ENCODE results near the gene CYP2A6. TPM values are rescaled to one million over a fixed set of nuclear protein-coding genes. Genes with fewer than 3 reads are reported as not detected.
"Not testable (repeated sequence)": the region's sequence is repeated elsewhere in the genome, so short reads cannot be mapped to it uniquely, and the experiment has no call there.

Gene CYP2A6
- total RNA-seq, 2 experiments from 2014 or later: not detected

DNA sequence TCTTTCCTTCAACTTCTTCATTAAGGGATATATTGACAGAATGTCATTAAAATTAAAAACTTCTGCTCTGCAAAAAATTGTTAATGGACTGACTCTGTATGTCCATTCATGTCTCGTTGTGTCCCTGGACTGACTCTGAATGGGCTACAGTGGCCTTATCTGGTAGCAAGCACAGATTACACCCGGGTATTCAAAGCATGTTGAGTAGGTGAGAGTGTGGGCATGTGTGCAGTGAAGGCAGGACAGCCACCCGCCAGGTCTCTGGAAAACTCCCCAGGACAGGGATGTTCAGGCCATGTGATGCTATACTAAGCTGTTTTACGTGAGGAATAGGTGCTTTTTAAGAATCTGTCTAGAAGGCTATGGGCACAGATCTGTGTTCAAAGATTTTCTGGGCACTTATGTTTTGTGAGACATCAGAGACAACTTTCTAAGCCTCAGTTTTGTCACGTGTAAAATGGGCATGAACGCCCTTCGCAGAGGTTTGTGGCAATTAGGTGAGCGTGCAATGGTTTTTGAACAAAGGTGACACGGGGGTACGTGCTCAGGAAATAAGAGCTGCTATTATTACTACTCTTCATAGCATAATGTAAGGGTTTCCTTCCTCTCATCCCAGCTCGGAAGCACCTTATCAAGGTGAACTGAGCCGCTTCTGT is 7.1 kb downstream of the CYP2A6 start:
- intact Hi-C loops (cut with DNase I, micrococcal nuclease): loop anchor here (1.0 to 10.0 kb wide), 3 partner anchors 32 to 302 kb away; no protein-coding TSS in a partner anchor

DNA sequence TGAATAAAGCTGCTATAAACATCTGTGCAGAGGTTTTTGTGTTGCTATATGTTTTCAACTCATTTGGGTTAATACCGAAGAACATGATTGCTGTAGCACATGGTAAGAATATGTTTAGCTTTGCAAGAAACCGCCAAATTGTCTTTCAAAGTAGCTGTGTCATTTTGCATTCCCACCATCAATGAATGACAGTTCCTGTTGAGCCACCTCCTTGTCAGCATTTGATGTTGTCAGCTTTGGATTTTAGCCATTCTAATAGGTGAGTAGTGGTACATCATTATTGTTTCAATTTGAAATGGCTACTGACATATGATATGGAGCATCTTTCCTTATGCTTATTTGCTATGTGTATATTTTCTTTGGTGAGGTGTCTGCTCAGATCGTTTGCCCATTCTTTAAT is 8.2 kb downstream of the CYP2A6 start:
- POLR2A ChIA-PET, ATAC-seq: not testable (repeated sequence)

More for the DNA sequence above, 7.1 kb downstream of the CYP2A6 start:
- Mint-ChIP-seq H3K4me3 (peak overlapping the region; percentile 27), H3K27me3 (peaks cover 14% of the 10 kb centered on the region), H3K27ac (peak overlapping the region; percentile 71), H3K4me1 (peaks cover 21% of the 10 kb centered on the region)
- DNase-seq; H3K9me3 Mint-ChIP-seq (ENCODE audit: low read depth); CTCF ChIA-PET; H3K36me3 Mint-ChIP-seq (ENCODE audit: low read depth): not testable (repeated sequence)
- POLR2A ChIA-PET: interaction anchor here (0.6 kb wide), 1 partner anchor 157 kb away, joined by 3 read pairs; no protein-coding TSS in a partner anchor
- ATAC-seq: peak; percentile 17

DNA sequence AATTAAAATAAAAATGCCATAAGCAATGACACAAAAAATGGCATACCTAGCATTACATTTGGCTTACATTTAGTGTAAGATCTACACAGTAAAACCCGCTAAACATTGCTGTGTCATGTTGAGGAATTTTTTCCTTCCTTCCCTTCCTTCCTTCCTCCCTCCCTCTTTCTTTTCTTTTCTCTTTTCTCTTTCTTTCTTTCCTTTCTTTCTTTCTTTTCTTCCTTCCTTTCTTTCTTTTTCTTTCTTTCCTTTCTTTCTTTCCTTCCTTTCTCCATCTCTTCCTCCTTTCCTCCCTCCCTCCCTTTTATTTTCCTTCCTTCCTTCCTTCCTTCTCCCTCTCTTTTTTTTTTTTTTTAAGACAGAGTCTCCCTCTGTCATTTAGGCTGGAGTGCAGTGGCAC is 11.8 kb downstream of the CYP2A6 start:
- H3K4me1 Mint-ChIP-seq; DNase-seq; intact Hi-C loops (cut with DNase I, micrococcal nuclease); ATAC-seq; H3K9me3 Mint-ChIP-seq (ENCODE audit: low read depth); H3K27me3 Mint-ChIP-seq; H3K4me3 Mint-ChIP-seq; POLR2A ChIA-PET; H3K27ac Mint-ChIP-seq; H3K36me3 Mint-ChIP-seq (ENCODE audit: low read depth): not testable (repeated sequence)
- CTCF ChIA-PET: interaction anchor here (1.2 kb wide), 1 partner anchor 282 kb away, joined by 3 read pairs; no protein-coding TSS in a partner anchor

More for the DNA sequence above, 8.2 kb downstream of the CYP2A6 start:
- H3K27ac Mint-ChIP-seq; CTCF ChIA-PET; DNase-seq; H3K9me3 Mint-ChIP-seq (ENCODE audit: low read depth); H3K4me3 Mint-ChIP-seq; H3K36me3 Mint-ChIP-seq (ENCODE audit: low read depth); H3K27me3 Mint-ChIP-seq: not testable (repeated sequence)
- H3K4me1 Mint-ChIP-seq: peaks cover 16% of the 10 kb centered on the region
- intact Hi-C loops (cut with DNase I, micrococcal nuclease): loop anchor here (5.0 to 10.0 kb wide), 2 partner anchors 35 to 303 kb away; no protein-coding TSS in a partner anchor

DNA sequence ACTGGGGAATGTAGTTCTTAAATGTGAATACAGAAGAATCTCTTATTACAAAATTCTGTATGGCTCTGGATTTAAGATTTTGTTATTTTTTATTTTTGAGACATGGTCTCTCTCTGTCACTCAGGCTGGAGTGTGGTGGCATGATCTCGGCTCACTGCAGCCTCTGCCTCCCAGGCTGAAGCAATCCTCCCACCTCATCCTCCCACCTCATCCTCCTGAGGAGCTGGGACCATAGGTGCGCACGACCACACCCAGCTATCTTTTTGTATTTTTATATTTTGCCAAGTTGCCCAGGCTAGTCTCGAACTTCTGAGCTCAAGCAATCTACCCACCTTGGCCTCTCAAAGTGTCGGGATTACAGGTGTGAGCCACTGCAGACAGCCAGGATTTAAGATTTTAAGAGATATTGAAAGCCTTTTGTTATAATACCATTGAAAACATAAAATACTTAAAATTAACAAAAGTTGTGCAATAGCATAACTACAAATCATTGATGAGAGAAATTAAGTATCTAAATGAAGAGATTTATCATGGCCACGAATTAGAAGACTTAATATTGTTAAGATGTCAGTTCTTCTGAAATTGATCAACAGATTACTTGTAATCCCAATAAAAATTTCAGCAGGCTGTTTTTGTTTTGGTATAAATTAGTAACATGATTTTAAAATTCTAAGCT is 13.4 kb downstream of the CYP2A6 start:
- DNase-seq: no peak
- CTCF ChIA-PET: interaction anchor here (0.6 to 1.2 kb wide), 5 partner anchors 18 to 283 kb away, joined by 3 read pairs; partner anchors contain the start of gene EGLN2
- POLR2A ChIA-PET: no interaction called here
- Mint-ChIP-seq H3K9me3 (ENCODE audit: low read depth) (no peaks in the 10 kb centered on the region), H3K27ac (no peak overlapping the region), H3K4me3 (no peak overlapping the region), H3K27me3 (no peaks in the 10 kb centered on the region), H3K36me3 (ENCODE audit: low read depth) (no peaks in the 10 kb centered on the region), H3K4me1 (peaks cover 13% of the 10 kb centered on the region)
- no peak for ATAC-seq
- intact Hi-C loops (cut with DNase I, micrococcal nuclease): no loop called here

DNA sequence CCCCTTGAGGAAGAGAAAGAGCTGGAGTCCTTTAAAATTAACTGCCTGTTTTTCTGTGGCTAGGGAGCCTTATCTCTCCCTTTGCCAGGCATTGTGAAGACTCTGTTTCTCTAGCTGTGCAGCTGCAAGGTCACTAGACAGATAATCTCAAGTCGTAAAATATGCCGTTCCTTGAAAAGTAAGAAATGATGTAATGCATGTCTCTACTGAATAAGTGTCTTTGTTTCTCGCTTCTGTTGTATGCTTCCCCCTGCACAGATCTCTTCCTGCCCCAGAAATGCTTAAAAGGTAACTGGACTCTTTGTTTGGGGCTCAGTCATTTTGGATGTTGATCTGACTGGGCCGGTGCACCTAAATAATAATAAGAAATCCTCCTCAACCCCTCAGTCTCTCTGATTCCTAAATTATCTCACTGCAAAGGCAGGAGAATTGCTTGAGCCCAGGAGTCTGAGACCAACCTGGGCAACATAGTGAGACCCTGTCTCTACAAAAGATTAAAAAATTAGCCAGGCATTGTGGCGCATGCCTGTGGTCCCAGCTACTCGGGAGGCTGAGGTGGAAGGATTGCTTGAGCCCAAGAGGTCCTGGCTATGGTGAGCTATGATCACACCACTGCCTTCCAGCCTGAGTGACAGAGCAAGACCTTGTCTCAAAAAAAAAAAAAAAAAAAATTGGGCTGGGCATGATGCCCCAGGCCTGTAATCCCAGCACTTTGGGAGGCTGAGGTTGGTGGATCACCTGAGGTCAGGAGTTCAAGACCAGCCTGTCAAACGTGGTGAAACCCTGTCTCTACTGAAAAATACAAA is 16.3 kb downstream of the CYP2A6 start:
- H3K9me3 Mint-ChIP-seq (ENCODE audit: low read depth); CTCF ChIA-PET; ATAC-seq; DNase-seq; H3K27me3 Mint-ChIP-seq; POLR2A ChIA-PET; intact Hi-C loops (cut with DNase I, micrococcal nuclease); H3K36me3 Mint-ChIP-seq (ENCODE audit: low read depth); H3K4me3 Mint-ChIP-seq: not testable (repeated sequence)
- H3K4me1 Mint-ChIP-seq: peaks cover 13% of the 10 kb centered on the region
- peak overlapping the region; percentile 73 for H3K27ac Mint-ChIP-seq

DNA sequence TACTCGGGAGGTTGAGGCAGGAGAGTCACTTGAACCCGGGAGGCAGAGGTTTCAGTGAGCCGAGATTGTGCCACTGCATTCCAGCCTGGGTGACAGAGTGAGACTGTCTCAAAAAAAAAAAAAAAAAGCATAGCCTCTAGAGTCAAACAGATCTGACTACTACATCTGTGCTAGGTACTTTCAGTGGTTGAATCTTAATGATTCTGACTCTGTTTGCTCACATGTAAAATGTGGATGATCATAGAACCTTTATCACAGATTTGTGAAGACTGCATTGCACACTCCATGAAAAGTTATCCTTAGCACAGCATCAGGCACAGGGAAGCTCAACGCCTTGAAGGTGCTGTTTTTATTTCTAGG is 17.8 kb downstream of the CYP2A6 start:
- DNase-seq; H3K4me3 Mint-ChIP-seq; POLR2A ChIA-PET; H3K9me3 Mint-ChIP-seq (ENCODE audit: low read depth); H3K27me3 Mint-ChIP-seq; H3K27ac Mint-ChIP-seq; H3K36me3 Mint-ChIP-seq (ENCODE audit: low read depth); intact Hi-C loops (cut with DNase I, micrococcal nuclease): not testable (repeated sequence)
- peak; percentile 53 for ATAC-seq
- CTCF ChIA-PET: interaction anchor here (0.6 to 0.8 kb wide), 2 partner anchors 75 to 150 kb away, joined by 3 to 5 read pairs; no protein-coding TSS in a partner anchor
- peaks cover 13% of the 10 kb centered on the region for H3K4me1 Mint-ChIP-seq

DNA sequence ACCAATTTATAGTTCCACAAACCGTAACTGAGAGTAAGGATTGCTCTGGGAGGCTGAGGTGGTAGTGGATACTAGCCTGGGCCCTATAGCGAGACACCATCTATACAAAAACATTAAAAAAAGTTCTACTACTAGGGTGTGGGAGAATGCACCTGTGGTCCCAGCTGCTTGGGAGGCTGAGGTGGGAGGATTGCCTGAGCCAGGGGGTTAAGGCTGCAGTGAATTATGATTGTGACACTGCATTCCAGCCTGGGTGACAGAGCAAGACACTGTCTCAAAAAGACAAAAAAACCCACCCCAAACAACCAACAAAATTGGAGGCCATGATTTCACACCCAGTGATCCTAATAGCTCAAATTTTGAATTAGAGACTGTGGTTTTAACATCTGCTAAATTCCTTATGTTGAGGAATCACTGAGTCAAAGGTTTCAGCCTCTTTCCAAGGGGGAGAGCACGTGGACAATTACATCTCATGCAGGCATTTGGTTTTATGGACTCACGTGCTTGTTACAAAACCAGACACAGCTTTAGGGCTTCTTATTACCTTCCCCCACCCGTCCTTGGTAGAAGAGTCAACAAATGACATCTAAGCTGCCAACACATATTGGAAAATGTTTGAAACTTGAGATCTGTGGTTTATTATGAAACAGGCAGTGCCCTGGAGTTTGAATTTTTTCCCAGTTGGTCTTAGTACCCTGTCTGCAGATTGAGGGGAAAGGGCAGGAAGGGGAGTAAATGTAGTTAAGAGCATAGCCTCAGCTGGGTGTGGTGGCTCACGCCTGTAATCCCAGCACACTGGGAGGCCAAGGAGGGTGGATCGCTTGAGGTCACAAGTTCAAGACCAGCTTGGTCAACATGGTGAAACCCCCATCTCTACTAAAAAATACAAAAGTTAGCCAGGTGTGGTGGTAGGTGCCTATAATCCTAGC is 18.5 kb downstream of the CYP2A6 start:
- ChIA-PET POLR2A (no interaction called here), CTCF (interaction anchor here (0.6 to 0.8 kb wide), 2 partner anchors 76 to 197 kb away, joined by 3 read pairs; no protein-coding TSS in a partner anchor)
- intact Hi-C loops (cut with DNase I, micrococcal nuclease): no loop called here
- DNase-seq (no peak), ATAC-seq (no peak)
- H3K27ac Mint-ChIP-seq: no peak overlapping the region
- peaks cover 19% of the 10 kb centered on the region for H3K4me1 Mint-ChIP-seq
- no peaks in the 10 kb centered on the region for H3K9me3 Mint-ChIP-seq (ENCODE audit: low read depth)
- H3K36me3 Mint-ChIP-seq (ENCODE audit: low read depth): peaks cover 6% of the 10 kb centered on the region
- no peaks in the 10 kb centered on the region for H3K27me3 Mint-ChIP-seq
- H3K4me3 Mint-ChIP-seq: no peak overlapping the region

DNA sequence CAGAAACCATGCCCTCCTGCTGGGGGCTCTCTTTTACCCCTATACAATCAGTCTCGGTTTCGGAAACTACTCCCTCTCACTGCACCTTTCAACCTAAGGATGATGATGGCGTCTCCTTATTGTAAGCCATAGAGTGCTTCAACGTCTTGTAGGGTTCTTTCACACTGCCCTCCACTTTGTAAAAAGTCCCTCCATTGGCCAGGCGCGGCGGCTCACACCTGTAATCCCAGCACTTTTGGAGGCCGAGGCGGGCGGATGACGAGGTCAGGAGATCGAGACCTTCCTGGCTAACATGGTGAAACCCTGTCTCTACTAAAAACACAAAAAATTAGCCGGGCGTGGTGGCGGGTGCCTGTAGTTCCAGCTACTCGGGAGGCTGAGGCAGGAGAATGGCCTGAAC is 19.5 kb downstream of the CYP2A6 start:
- intact Hi-C loops (cut with DNase I, micrococcal nuclease); DNase-seq; H3K36me3 Mint-ChIP-seq (ENCODE audit: low read depth); H3K27ac Mint-ChIP-seq; ATAC-seq; CTCF ChIA-PET; H3K9me3 Mint-ChIP-seq (ENCODE audit: low read depth); POLR2A ChIA-PET; H3K27me3 Mint-ChIP-seq; H3K4me3 Mint-ChIP-seq: not testable (repeated sequence)
- H3K4me1 Mint-ChIP-seq: peaks cover 25% of the 10 kb centered on the region

DNA sequence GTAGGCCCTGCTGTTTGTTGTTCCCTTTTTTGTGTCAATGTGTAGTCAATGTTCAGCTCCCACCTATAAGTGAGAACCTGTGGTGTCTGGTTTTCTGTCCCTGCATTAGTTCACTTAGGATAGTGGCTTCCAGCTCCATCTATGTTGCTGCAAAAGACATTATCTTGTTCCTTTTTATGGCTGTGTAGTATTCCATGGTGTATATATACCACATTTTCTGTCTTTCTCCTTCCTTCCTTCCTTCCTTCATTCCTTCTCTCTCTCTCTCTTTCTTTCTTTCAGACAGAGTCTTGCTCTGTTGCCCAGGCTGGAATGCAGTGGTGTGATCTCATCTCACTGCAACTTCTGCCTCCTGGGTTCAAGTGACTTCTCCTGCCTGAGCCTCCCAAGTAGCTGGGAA is 21.0 kb downstream of the CYP2A6 start:
- intact Hi-C loops (cut with DNase I, micrococcal nuclease): no loop called here
- CTCF ChIA-PET: no interaction called here

DNA sequence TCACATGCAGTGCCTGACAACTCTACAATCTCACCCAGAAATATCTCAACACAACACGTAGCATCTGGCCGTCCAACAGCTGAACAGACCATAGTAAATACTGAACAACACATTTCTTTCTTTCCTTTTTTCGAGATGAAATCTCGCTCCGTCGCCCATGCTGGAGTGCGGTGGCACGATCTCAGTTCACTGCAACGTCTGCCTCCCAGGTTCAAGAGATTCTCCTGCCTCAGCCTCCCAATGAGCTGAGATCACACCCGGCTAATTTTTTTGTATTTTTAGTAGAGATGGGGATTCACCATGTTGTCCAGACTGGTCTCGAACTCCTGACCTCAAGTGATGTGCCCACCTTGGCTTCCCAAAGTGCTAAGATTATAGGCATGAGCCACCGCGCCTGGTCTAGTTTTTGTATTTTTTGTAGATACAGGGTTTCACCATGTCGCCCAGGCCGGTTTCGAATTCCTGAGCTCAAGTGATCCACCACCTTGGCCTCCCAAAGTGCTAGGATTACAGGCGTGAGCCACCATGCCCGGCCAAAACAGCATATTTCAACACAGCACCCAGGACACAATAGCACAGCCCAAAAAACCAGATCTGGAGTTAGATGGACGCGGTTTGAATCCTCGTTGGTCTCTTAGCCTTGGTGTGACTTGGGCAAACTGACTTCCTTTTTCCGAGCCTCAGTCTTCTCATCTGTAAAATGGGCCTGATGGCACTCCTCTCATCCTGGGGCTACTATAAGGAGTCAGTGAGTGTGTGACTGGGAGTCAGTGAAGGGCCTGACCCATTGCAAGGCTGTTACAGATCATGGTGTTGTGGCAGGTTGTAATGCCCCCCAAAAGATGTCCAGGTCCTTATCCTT is 22.6 kb downstream of the CYP2A6 start:
- POLR2A ChIA-PET: interaction anchor here (0.6 kb wide), 2 partner anchors 20 to 436 kb away, joined by 3 read pairs; no protein-coding TSS in a partner anchor
- Mint-ChIP-seq H3K4me1 (peaks cover 22% of the 10 kb centered on the region), H3K36me3 (ENCODE audit: low read depth) (peaks cover 7% of the 10 kb centered on the region), H3K27me3 (no peaks in the 10 kb centered on the region), H3K4me3 (no peak overlapping the region), H3K9me3 (ENCODE audit: low read depth) (no peaks in the 10 kb centered on the region), H3K27ac (no peak overlapping the region)
- intact Hi-C loops (cut with DNase I, micrococcal nuclease): no loop called here
- CTCF ChIA-PET: interaction anchor here (1.1 kb wide), 1 partner anchor 111 kb away, joined by 3 read pairs; the partner anchor contains the start of genes COQ8B and ITPKC
- ATAC-seq (no peak), DNase-seq (no peak)

More for the DNA sequence above, 21.0 kb downstream of the CYP2A6 start:
- POLR2A ChIA-PET: interaction anchor here (0.6 kb wide), 1 partner anchor 361 kb away, joined by 4 read pairs; no protein-coding TSS in a partner anchor
- DNase-seq (no peak), ATAC-seq (no peak)
- no peak overlapping the region for H3K4me3 Mint-ChIP-seq
- H3K9me3 Mint-ChIP-seq (ENCODE audit: low read depth): no peaks in the 10 kb centered on the region
- peaks cover 7% of the 10 kb centered on the region for H3K36me3 Mint-ChIP-seq (ENCODE audit: low read depth)
- no peaks in the 10 kb centered on the region for H3K27me3 Mint-ChIP-seq
- peaks cover 29% of the 10 kb centered on the region for H3K4me1 Mint-ChIP-seq
- no peak overlapping the region for H3K27ac Mint-ChIP-seq

Measured in activated CD4-positive, alpha-beta T cell treated with anti-CD3 and anti-CD28 coated beads for 36 hours (primary cell).